Mucosa of gallbladder (tissue), 1 donor: Measurements from ENCODE around the gene GNG12. TPM values are rescaled to one million over a fixed set of nuclear protein-coding genes. Genes with fewer than 3 reads are reported as not detected.
A peak's percentile ranks its signal among the peaks of the same experiment; 100 is the strongest.

Source experiments
- DNase-seq: peaks from one replicate; pipeline ENCODE4 v3.0.0-alpha.2; 2020; ENCODE audit warnings: low spot score
- total RNA-seq: library from RNA; stranded (reverse); gene quantifications from one replicate; pipeline ENCODE4 v1.2.1, GENCODE V29; 2021
- donor health status: DM: no; HTN: no; CAD: no.

Gene GNG12
- total RNA-seq, 1 donor from 2014 or later = 89.9 TPM

DNA sequence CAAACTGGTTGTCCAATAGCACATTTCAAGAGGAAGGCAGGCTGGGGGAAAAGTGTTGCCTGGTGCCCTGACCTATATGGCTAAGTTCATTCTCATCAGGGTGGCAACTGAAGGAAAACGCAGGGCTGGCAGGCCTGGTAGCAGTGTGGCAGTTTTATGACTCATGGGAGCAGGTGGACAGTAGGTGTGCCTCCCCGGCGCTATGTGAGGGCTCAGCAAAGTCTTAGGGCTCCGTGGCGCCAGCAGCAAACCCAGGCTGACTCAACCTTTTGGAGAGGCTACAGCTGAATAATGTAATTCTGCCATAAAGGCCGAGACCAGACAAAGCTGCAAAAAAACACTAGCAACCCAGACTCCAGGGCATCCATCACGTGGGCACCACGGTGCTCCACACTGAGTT lies 124.7 kb downstream of the GNG12 start:
- peak; percentile 36 for DNase-seq

DNA sequence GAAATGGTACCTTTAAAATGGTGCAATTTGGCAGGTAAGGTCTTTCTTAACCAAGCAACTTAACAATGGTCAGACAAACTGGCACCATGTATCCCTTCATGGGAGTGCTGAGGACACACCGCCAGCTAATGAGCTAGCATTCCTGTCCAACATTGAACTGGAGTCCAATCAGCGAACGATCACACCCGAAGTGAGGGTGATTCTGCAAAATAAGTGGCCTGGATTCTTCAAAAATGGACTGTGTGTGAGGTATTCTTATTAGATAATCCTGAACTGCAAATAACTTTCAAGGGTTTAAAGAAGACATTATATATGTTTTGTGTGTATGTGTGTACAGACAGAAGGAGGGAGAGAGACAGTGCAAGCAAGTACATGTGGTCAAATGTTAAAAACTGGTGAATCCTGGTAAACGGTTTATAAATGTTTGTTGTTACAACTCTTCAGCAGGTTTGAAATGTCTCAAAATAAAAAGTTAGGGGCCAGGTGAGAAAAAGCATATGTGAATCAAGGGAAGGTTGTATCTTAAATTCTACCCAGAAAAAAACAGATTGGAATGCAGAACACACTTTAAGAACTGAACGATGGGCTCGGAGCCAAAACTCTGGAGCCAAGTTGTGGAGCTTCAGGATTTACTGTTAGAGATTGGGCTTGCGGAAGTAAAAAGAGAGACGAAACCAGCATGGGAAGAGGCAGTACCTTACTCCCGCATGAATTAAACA lies 127.4 kb downstream of the GNG12 start:
- DNase-seq = no peak

DNA sequence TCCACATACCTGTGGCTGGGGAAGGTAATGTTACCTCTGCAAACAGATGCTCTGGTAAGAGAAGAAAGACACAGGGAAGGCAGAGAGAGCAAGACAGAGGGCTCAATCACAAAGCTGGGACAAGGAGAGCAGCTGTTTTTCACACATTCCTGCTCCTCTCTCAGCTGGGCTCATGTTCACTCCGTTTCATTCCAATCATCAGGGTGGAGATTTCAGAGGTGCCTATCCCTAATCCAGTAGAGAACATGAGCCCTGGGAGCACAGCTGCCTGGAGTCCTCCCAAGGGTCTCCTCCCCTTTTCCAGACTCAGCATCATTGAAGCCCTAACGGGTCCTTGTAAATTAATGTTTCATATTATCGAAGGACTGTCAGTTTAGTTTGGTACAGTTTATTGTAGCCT lies 128.9 kb downstream of the GNG12 start:
- no peak for DNase-seq

DNA sequence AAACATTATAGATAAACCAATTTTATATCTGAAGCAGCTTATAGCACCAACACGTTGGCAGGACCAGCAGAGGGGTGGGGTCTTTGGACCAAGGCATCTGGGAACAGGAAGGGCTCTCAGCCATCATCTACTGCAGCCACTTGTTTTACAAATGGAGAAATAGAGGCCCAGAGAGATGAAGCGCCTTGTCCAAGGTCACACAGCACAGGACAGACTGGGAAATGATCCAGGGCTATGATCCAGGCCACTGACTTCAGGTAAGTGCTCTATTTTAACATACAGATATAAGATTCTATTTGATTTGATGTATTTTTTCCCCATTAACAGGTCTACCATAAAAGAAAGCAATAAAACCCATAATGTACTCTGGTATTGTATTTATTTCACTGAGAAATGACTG lies 131.4 kb downstream of the GNG12 start:
- no peak for DNase-seq

DNA sequence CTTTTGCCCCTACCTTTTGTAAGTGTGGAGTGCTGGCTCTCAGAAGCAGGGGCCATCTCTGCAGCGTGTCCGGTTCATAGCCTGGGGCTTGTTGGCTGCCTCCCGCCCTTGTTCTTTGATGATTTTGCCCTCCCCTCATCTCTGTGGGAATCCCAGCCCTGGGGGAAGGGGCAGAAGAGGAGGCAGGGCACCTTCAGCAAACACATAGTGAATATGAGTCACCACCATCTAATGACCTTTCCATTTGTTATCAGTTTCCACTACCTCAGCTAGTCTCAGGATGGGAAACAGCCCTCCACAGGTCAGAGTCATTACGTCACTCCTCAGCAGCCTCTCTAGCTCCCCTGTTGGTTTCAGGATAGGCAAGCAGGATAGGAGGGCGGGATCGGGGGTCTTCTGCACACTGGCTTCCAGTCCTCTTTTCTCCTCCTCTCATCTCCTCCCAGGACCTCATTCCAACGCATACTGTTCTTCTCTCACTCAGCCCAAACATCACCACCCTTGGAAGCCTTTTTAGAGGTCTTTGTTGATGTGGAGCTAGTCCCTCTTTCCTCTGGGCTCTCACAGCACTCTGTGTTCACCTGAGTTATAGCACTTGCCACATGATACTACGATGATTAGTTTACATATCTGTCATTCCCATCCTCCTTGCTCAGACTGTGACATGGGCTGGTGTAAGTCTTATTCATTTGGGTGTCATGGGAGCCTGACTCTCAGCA lies 132.4 kb downstream of the GNG12 start:
- DNase-seq = no peak

DNA sequence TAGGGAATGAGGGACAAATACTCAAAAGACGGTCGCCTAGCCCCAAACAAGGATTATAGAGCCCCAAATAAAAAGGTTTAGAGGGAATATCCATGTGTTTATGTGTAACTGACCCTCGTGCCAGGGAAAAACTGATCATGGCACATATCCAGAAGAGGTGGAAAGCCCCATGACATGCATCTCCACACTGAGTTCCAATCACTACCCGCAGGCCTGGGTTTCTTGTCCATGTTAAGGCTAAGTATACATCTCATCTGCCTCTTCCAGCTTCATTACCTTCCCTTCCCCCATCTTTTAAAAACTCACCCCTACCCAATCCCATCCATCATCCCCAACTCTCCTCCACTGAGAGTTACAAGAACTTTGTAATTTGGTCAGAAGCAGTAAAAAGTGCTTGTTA lies 133.0 kb downstream of the GNG12 start:
- DNase-seq = no peak

DNA sequence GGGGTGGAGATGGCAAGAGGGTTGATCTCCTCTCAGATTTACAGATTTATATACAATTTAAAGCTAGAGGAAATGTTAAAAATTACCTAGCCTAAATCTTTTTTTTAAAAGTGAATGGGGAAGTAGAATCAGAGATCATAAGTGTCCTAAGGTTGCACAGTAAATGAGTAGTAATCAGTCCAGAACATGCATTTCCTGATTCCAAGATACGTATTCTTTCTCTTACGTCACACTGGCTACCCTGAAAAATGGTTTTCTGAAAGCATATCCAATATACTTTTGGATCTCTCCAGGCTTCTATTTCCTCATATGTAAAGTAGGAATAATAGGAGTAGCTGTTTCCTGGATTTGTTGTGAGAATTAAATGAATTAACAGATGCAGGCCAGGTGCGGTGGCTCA lies 136.6 kb downstream of the GNG12 start:
- DNase-seq = no peak

DNA sequence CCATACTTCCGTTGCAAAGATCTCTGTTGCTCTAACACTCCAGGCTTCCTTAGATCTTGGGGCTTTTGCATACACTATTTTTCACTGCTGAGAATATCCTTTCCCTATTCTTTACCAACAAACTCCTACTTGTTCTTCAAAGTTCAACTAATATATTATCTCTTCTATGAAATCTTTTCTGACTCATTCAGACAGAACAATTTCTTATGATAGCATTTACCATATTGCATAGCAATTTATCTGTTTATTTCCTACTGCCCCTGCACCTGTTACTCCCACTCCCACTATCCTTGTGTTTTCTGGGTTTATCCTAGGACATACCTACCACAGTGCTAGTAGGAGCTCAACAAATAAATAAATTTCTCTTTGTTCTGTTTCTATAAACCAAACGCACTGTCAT lies 137.3 kb downstream of the GNG12 start:
- no peak for DNase-seq

DNA sequence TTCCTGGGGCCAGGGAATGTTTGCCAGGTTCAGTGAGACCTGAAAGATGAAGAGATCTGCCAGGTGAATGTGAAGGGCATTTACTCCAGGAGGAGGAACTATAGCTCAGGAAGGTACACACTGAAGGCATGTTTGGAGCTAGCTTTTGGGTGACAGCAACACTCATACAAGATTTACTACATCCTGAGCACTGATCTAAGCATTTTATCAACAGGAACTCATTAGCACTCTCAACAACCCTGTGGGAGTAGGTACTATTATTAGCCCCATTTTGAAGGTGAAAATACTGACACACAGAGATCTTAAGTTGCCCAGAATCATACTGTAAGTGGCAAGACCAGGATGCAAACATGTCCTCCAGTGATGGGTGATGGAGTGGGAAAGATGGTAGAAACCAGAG lies 141.6 kb downstream of the GNG12 start:
- no peak for DNase-seq

DNA sequence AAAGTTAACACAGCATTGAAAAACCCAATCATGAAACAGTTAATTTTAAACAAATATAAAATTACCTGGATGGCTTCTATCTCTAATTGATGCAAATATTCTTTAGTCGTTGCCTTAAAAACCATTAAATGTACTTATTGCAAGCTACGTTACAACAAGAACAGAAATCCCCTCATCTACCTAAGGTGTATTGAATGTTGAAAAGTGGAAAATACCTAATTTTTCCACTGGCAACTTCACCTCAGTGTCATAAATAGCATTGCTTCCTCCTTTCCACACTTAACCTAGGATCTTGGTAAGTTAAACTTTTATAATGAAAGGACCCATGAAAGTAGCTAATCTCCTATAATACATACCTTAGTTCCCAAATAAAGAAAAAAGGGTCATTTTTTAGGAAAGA lies 142.9 kb downstream of the GNG12 start:
- DNase-seq = no peak

DNA sequence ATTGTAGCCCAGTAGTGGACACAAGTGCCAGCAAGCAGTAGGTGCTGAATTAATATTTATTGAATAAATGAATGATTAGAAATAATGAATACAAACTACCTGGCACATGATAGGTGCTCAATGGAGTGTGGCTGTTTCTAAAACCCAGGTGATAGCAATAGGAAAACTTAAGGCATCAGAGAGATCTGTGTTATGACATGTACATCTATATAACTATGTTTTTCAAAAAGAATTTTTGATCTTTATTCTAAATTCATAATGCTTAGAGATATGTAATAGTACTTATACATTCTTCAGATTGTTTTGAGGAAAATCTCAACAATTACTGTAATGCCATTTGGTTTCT lies 143.3 kb downstream of the GNG12 start:
- no peak for DNase-seq

DNA sequence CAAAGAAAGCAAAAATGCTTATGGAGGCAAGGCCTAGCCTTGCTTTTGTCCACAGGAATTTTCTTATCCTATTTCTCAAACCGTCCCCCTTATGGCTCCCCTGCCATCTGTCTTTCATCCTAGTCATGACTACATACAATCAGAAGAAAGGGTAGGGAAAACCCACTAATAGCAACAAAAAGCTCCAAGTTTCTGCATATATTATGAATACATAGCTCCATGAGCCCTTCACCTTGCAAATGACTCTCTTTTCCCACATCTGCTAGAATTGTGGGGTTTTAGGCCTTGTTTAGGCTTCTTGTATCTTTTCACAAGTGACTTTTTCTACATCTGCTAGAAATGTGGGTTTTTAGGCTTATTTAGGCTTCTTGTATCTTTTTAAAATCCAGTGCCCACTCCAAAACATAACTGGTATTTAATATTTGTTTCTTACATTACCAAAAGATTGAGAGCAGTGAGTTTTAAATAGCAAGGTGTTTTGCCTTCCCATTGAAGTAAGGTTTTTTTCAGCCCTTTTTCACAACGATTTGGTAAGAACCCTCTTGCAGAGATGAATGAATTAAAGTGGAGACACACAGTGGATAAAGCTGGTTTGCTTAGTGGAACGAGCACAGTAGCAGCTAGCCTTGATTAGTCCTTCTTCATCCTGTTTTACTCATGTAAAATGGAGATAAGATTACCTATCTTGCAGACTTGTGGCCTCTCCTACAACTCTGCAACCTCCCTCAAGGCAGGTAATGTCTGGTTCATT lies 143.8 kb downstream of the GNG12 start:
- DNase-seq = no peak

DNA sequence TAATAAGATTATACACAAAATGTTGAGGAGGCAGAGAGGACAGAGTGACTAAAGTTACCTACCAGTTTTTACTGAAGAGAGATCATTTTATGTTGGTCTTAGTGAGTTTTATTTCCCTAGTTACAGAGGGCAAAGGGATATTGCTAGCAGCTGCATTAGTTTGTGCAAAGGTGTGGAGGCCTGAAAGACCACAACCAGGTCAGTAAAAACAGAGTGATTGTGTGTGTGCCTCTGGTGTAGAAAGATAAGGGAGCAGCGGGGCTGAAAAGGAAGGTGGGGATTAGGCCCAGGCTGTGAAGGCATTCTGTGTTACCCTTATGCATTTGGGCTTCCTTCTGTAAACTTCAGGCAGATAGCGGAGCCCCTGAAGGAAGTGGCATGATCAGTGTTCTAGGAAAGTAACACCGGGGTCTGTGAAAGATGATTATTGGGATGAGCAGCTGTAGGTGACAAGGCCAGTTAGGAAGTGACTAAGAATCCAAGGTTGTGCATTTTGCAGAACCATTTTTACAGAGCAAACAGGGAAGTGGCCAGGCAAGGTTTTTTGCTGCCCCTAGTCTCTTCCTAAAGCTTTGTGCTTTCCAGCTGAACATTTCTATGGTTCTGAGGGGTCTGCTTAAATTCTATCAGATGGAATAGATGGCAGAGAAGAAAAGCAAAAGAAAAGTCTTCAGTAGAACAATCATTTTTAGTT lies 144.6 kb downstream of the GNG12 start:
- DNase-seq = no peak

DNA sequence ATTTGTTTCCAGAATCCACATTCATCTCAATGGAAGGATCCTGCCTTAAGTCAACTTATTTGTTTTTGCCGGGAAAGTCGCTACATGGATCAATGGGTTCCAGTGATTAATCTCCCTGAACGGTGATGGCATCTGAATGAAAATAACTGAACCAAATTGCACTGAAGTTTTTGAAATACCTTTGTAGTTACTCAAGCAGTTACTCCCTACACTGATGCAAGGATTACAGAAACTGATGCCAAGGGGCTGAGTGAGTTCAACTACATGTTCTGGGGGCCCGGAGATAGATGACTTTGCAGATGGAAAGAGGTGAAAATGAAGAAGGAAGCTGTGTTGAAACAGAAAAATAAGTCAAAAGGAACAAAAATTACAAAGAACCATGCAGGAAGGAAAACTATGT lies 145.6 kb downstream of the GNG12 start:
- no peak for DNase-seq

DNA sequence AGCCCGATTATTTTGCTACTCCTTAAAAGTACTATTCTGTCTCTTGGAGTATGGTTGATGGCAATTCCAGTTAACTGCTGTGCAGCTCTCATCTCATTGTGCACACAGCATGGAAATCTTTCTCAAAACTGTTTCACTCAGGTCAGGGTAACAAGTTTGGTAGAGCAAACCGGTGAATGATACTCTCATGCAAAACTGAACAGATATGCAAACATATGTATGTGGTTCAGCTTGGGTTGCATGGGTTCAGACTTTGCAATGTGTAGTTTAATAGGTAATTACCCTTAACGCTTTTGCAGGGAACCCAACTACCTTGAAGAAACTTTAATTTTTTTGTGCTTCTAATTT lies 146.1 kb downstream of the GNG12 start:
- no peak for DNase-seq

DNA sequence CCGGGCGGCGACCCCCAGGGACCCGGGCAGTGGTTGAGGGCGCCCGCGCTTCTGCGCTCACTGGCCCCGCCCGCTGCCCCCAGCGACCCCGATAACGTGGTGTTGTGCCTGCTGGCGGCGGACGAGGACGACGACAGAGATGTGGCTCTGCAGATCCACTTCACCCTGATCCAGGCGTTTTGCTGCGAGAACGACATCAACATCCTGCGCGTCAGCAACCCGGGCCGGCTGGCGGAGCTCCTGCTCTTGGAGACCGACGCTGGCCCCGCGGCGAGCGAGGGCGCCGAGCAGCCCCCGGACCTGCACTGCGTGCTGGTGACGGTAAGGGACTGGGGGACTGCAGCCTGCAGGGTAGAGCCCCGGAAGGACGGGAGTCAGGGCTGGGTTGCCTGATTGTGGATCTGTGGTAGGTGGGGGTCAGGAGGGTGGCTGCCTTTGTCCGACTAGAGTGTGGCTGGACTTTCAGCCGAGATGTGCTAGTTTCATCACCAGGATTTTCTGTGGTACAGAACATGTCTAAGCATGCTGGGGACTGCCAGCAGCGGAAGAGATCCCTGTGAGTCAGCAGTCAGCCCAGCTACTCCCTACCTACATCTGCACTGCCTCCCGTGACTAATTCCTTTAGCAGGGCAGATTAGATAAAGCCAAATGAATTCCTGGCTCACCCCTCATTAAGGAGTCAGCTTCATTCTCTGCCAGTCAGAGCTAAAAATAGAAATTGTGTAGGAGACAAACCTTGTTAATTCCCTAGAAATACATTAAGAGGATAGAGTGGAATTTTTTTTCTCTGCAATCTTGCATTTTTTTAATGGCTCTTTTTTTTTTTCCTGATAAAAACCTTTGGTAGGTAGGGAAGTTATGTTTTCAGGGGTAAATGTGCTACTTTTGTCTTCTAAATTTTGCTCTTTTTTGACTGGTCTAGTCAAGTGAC lies 146.7 kb downstream of the GNG12 start:
- peak; percentile 84 for DNase-seq

DNA sequence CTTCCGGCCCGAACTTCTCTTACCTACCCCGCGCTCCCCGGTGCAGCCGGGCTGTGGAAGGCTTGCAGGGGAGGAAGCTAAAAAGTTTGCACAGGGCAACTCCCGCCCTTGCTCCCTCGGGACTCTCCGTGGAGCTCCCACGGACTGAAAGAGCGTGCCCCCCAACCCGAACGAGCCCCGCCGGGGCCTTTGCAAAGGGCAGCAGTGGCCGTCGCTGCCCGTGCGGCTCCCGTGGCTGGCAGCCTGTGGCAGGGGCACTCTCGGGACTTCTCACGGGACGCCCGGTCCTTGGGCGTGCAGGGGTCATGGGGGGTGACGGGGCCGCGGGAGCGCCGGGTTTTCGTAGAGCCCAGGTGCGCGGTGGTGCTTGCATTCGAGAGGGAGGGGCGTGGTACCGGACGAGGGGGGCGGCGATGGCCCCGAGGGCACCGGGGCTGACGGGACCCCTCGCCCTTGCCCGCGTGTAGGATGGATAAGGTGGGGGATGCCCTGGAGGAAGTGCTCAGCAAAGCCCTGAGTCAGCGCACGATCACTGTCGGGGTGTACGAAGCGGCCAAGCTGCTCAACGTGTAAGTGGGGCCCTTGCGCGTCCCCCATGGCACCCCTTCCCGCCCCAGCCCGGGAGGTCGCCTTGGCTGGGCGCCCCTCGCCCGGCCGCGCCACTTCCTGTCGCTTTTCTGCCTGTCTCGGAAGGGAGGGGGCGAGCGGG lies 147.6 kb downstream of the GNG12 start:
- DNase-seq = peak; percentile 26

DNA sequence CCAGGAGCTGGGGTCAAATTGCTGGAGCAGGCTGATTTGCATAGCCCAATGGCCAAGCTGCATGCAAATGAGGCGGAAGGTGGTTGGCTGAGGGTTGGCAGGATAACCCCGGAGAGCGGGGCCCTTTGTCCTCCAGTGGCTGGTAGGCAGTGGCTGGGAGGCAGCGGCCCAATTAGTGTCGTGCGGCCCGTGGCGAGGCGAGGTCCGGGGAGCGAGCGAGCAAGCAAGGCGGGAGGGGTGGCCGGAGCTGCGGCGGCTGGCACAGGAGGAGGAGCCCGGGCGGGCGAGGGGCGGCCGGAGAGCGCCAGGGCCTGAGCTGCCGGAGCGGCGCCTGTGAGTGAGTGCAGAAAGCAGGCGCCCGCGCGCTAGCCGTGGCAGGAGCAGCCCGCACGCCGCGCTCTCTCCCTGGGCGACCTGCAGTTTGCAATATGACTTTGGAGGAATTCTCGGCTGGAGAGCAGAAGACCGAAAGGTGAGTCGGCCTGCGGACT lies 148.2 kb downstream of the GNG12 start, which contains the start of gene GADD45A:
GADD45A (plus strand) TSS at position 135 of the 491 bp plus-strand sequence; CDS start at position 429, 294 bp downstream.
- DNase-seq = peak; percentile 99

DNA sequence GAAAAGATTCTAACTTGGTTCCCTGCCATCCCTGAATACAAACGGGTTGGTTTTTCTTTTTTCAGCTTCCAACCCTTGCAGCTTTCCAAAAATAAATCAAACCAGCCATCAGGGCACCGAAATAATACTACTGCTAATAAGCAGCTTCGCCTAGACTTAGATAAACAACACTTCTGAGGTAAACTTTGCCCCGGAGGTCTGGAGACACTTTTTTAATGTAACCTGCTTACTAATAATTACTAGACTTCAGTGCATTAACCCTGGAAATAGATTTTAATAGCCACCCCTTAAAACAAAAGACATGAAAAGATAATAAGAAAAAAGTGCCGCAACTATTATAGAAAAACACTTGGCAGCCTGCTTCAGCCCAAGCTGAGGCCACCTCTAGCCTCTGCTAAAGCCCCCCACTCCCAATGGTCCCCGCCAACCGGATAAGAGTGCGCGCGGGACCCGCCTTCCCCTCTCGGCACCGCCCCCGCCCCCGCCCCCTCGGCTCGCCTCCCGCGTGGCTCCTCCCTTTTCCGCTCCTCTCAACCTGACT lies 148.7 kb downstream of the GNG12 start:
- DNase-seq = no peak
